ENCODE results near the gene RASGRP2.

GRCh38 chr11:64723117-64723906, 20.6 kb downstream of the RASGRP2 start, which contains the start of gene NRXN2:
- TF ChIP-seq CTCF (IDR thresholded peaks at IDR 0.05; ENCODE audit: low read length) (peak; percentile 95), EZH2 (IDR thresholded peaks at IDR 0.05; ENCODE audit: borderline replicate concordance, low read length) (no peak)

All from OCI-LY1 (cell line).